ENCODE measurements around the gene TRIM38.
A peak's percentile ranks its signal among the peaks of the same experiment; 100 is the strongest.

Gene TRIM38

DNA sequence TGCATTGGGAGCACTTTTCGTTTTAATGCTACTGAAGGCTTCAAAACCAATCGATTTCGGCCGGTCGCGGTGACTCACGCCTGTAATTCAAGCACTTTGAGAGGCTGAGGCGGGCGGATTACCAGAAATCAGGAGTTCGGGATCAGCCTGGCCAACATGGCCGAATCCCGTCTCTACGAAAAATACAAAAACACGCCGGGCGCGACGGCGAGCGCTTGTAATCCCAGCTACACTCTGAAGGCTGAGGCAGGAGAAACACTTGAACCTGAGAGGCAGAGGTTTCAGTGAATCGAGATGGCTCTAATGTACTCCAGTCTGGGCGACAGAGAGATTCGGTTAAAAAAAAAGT, 58.4 kb downstream of the TRIM38 start (continued):
- TF ChIP-seq, protein P1, sequence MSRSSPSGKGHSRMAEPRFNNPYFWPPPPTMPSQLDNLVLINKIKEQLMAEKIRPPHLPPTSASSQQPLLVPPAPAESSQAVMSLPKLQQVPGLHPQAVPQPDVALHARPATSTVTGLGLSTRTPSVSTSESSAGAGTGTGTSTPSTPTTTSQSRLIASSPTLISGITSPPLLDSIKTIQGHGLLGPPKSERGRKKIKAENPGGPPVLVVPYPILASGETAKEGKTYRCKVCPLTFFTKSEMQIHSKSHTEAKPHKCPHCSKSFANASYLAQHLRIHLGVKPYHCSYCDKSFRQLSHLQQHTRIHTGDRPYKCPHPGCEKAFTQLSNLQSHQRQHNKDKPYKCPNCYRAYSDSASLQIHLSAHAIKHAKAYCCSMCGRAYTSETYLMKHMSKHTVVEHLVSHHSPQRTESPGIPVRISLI (tag by site-specific recombination; IDR thresholded peaks at IDR 0.05), result peak; percentile 80; the same call in 1 of the 2 replicates

GRCh38 chr6:26021350-26022131, 58.9 kb downstream of the TRIM38 start:
- ChIA-PET POLR2A (interaction anchor here (0.6 to 8.9 kb wide), 24 partner anchors 10 to 1851 kb away, joined by 3 to 336 read pairs (median 6); partner anchors contain the start of gene TRIM38), CTCF (interaction anchor here (0.7 to 17.8 kb wide), 8 partner anchors 9 to 75 kb away, joined by 3 to 198 read pairs (median 6); no protein-coding TSS in a partner anchor)
- H3K4me3 ChIP-seq (ENCODE audit: low read depth, low read length), result peak overlapping the region; percentile 63
- no peaks in the 10 kb centered on the region for H3K36me3 ChIP-seq (ENCODE audit: control insufficient read depth in 2 of 2, insufficient read depth in 1 of 2, low read length in 2 of 2)
- H3K9me3 ChIP-seq (ENCODE audit: control insufficient read depth, insufficient read depth, low read depth, low read length), result no peaks in the 10 kb centered on the region
- H3K27ac ChIP-seq (ENCODE audit: extremely low read depth, low read depth, low read length), result peak overlapping the region; percentile 92
- H3K4me1 ChIP-seq (ENCODE audit: control insufficient read depth, insufficient read depth, low read length), result peaks cover 6% of the 10 kb centered on the region
- TF ChIP-seq ZBTB44 (tag by site-specific recombination; IDR thresholded peaks at IDR 0.05) (no peak), ZNF16 (tag by site-specific recombination; IDR thresholded peaks at IDR 0.05; ENCODE audit: low read depth) (no peak), TCF7L2 (IDR thresholded peaks at IDR 0.05; ENCODE audit: borderline replicate concordance, low read depth, low read length) (no peak), ZNF660 (tag by site-specific recombination; IDR thresholded peaks at IDR 0.05) (no peak; the same call in 1 of the 2 replicates), HIC1 (tag by site-specific recombination; IDR thresholded peaks at IDR 0.05) (peak; percentile 87), KLF10 (tag by site-specific recombination; IDR thresholded peaks at IDR 0.05) (peak; percentile 51; the same call in 1 of the 2 replicates), ZXDB (tag by site-specific recombination; IDR thresholded peaks at IDR 0.05) (peak; percentile 69; the same call in 1 of the 2 replicates), ZNF138 (tag by site-specific recombination; IDR thresholded peaks at IDR 0.05; ENCODE audit: borderline replicate concordance) (no peak), YY2 (tag by site-specific recombination; IDR thresholded peaks at IDR 0.05) (no peak), ZSCAN18 (tag by site-specific recombination; IDR thresholded peaks at IDR 0.05) (no peak), ZNF302 (tag by site-specific recombination; IDR thresholded peaks at IDR 0.05; ENCODE audit: low read depth) (no peak), ZNF248 (tag by site-specific recombination; IDR thresholded peaks at IDR 0.05) (no peak), ZNF677 (tag by site-specific recombination; IDR thresholded peaks at IDR 0.05) (no peak), ZNF157 (tag by site-specific recombination; IDR thresholded peaks at IDR 0.05) (no peak), ZNF791 (tag by site-specific recombination; IDR thresholded peaks at IDR 0.05) (no peak), ZNF654 (tag by site-specific recombination; IDR thresholded peaks at IDR 0.05; ENCODE audit: low read depth) (no peak), ZNF274 (IDR thresholded peaks at IDR 0.05; ENCODE audit: low read length) (no peak), ZNF274 (tag by site-specific recombination; IDR thresholded peaks at IDR 0.05; ENCODE audit: borderline replicate concordance) (no peak), ZNF146 (tag by site-specific recombination; IDR thresholded peaks at IDR 0.05) (no peak; the same call in 1 of the 2 replicates), ZNF747 (tag by site-specific recombination; IDR thresholded peaks at IDR 0.05) (no peak), ZNF561 (tag by site-specific recombination; IDR thresholded peaks at IDR 0.05; ENCODE audit: borderline replicate concordance) (peak; percentile 73; the same call in 1 of the 2 replicates), ZNF416 (tag by site-specific recombination; IDR thresholded peaks at IDR 0.05) (no peak), SCRT1 (tag by site-specific recombination; IDR thresholded peaks at IDR 0.05; ENCODE audit: borderline replicate concordance) (no peak)
- TF ChIP-seq, protein P2, sequence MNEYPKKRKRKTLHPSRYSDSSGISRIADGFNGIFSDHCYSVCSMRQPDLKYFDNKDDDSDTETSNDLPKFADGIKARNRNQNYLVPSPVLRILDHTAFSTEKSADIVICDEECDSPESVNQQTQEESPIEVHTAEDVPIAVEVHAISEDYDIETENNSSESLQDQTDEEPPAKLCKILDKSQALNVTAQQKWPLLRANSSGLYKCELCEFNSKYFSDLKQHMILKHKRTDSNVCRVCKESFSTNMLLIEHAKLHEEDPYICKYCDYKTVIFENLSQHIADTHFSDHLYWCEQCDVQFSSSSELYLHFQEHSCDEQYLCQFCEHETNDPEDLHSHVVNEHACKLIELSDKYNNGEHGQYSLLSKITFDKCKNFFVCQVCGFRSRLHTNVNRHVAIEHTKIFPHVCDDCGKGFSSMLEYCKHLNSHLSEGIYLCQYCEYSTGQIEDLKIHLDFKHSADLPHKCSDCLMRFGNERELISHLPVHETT (tag by site-specific recombination; IDR thresholded peaks at IDR 0.05), result no peak; the same call in 1 of the 2 replicates
- TF ChIP-seq, protein P3, sequence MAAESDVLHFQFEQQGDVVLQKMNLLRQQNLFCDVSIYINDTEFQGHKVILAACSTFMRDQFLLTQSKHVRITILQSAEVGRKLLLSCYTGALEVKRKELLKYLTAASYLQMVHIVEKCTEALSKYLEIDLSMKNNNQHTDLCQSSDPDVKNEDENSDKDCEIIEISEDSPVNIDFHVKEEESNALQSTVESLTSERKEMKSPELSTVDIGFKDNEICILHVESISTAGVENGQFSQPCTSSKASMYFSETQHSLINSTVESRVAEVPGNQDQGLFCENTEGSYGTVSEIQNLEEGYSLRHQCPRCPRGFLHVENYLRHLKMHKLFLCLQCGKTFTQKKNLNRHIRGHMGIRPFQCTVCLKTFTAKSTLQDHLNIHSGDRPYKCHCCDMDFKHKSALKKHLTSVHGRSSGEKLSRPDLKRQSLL (tag by site-specific recombination; IDR thresholded peaks at IDR 0.05), result no peak
- TF ChIP-seq, protein P4, sequence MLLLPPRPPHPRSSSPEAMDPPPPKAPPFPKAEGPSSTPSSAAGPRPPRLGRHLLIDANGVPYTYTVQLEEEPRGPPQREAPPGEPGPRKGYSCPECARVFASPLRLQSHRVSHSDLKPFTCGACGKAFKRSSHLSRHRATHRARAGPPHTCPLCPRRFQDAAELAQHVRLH (tag by site-specific recombination; IDR thresholded peaks at IDR 0.05), result peak; percentile 69
